Measurements from ENCODE around the gene NKX1-2. TPM values are rescaled to one million over a fixed set of nuclear protein-coding genes. Genes with fewer than 3 reads are reported as not detected.

Gene NKX1-2
- total and polyA plus RNA-seq, 2 of the 8 experiments (the other 6 are each of a cell fraction or from before 2014, with no cell fraction given): 12.7 to 34.9 TPM

GRCh38 chr10:124447751-124448466 lies 1.9 kb downstream of the NKX1-2 start (continued):
- TF ChIP-seq, protein P1, sequence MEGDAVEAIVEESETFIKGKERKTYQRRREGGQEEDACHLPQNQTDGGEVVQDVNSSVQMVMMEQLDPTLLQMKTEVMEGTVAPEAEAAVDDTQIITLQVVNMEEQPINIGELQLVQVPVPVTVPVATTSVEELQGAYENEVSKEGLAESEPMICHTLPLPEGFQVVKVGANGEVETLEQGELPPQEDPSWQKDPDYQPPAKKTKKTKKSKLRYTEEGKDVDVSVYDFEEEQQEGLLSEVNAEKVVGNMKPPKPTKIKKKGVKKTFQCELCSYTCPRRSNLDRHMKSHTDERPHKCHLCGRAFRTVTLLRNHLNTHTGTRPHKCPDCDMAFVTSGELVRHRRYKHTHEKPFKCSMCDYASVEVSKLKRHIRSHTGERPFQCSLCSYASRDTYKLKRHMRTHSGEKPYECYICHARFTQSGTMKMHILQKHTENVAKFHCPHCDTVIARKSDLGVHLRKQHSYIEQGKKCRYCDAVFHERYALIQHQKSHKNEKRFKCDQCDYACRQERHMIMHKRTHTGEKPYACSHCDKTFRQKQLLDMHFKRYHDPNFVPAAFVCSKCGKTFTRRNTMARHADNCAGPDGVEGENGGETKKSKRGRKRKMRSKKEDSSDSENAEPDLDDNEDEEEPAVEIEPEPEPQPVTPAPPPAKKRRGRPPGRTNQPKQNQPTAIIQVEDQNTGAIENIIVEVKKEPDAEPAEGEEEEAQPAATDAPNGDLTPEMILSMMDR (IDR thresholded peaks at IDR 0.05; ENCODE audit: control extremely low read depth in 1 of 3, insufficient read depth in 1 of 3, low read depth in 1 of 3, low read length in 3 of 3): no peak
- TF ChIP-seq RXRA (IDR thresholded peaks at IDR 0.05; ENCODE audit: insufficient read depth, low read depth, low read length) (no peak), BACH1 (IDR thresholded peaks at IDR 0.05; ENCODE audit: low read length) (no peak), SIN3A (conservative IDR thresholded peaks at IDR 0.05 in 1 of 2, IDR thresholded peaks at IDR 0.05 in 1 of 2; ENCODE audit: low read depth in 1 of 2, low read length in 2 of 2) (peak; percentile 76 to 93; a peak in 3 of 4 replicates), SP1 (IDR thresholded peaks at IDR 0.05; ENCODE audit: low read depth, low read length) (no peak), CHD2 (IDR thresholded peaks at IDR 0.05; ENCODE audit: low read length) (no peak), PHF8 (conservative IDR thresholded peaks at IDR 0.05; ENCODE audit: low read depth, low read length) (no peak)
- TF ChIP-seq, protein P2, sequence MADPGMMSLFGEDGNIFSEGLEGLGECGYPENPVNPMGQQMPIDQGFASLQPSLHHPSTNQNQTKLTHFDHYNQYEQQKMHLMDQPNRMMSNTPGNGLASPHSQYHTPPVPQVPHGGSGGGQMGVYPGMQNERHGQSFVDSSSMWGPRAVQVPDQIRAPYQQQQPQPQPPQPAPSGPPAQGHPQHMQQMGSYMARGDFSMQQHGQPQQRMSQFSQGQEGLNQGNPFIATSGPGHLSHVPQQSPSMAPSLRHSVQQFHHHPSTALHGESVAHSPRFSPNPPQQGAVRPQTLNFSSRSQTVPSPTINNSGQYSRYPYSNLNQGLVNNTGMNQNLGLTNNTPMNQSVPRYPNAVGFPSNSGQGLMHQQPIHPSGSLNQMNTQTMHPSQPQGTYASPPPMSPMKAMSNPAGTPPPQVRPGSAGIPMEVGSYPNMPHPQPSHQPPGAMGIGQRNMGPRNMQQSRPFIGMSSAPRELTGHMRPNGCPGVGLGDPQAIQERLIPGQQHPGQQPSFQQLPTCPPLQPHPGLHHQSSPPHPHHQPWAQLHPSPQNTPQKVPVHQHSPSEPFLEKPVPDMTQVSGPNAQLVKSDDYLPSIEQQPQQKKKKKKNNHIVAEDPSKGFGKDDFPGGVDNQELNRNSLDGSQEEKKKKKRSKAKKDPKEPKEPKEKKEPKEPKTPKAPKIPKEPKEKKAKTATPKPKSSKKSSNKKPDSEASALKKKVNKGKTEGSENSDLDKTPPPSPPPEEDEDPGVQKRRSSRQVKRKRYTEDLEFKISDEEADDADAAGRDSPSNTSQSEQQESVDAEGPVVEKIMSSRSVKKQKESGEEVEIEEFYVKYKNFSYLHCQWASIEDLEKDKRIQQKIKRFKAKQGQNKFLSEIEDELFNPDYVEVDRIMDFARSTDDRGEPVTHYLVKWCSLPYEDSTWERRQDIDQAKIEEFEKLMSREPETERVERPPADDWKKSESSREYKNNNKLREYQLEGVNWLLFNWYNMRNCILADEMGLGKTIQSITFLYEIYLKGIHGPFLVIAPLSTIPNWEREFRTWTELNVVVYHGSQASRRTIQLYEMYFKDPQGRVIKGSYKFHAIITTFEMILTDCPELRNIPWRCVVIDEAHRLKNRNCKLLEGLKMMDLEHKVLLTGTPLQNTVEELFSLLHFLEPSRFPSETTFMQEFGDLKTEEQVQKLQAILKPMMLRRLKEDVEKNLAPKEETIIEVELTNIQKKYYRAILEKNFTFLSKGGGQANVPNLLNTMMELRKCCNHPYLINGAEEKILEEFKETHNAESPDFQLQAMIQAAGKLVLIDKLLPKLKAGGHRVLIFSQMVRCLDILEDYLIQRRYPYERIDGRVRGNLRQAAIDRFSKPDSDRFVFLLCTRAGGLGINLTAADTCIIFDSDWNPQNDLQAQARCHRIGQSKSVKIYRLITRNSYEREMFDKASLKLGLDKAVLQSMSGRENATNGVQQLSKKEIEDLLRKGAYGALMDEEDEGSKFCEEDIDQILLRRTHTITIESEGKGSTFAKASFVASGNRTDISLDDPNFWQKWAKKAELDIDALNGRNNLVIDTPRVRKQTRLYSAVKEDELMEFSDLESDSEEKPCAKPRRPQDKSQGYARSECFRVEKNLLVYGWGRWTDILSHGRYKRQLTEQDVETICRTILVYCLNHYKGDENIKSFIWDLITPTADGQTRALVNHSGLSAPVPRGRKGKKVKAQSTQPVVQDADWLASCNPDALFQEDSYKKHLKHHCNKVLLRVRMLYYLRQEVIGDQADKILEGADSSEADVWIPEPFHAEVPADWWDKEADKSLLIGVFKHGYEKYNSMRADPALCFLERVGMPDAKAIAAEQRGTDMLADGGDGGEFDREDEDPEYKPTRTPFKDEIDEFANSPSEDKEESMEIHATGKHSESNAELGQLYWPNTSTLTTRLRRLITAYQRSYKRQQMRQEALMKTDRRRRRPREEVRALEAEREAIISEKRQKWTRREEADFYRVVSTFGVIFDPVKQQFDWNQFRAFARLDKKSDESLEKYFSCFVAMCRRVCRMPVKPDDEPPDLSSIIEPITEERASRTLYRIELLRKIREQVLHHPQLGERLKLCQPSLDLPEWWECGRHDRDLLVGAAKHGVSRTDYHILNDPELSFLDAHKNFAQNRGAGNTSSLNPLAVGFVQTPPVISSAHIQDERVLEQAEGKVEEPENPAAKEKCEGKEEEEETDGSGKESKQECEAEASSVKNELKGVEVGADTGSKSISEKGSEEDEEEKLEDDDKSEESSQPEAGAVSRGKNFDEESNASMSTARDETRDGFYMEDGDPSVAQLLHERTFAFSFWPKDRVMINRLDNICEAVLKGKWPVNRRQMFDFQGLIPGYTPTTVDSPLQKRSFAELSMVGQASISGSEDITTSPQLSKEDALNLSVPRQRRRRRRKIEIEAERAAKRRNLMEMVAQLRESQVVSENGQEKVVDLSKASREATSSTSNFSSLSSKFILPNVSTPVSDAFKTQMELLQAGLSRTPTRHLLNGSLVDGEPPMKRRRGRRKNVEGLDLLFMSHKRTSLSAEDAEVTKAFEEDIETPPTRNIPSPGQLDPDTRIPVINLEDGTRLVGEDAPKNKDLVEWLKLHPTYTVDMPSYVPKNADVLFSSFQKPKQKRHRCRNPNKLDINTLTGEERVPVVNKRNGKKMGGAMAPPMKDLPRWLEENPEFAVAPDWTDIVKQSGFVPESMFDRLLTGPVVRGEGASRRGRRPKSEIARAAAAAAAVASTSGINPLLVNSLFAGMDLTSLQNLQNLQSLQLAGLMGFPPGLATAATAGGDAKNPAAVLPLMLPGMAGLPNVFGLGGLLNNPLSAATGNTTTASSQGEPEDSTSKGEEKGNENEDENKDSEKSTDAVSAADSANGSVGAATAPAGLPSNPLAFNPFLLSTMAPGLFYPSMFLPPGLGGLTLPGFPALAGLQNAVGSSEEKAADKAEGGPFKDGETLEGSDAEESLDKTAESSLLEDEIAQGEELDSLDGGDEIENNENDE (IDR thresholded peaks at IDR 0.05; ENCODE audit: insufficient replicate concordance, low read length): no peak

Measured in H1 (cell line).